GM18508 (cell line): ENCODE results near the gene CACNA2D3.

Source experiments
- ATAC-seq: cut with Tn5 transposase; IDR thresholded peaks from one replicate; pipeline ENCODE4 v1.9.1; 2021; ENCODE audit warnings: moderate number of reproducible peaks; ENCODE audit not compliant: insufficient read depth, unreplicated experiment

The CACNA2D3 gene

GRCh38 chr3:54211097-54211496 is 88.7 kb downstream of the CACNA2D3 start:
- no peak for ATAC-seq

GRCh38 chr3:54212723-54213122 is 90.4 kb downstream of the CACNA2D3 start:
- ATAC-seq: no peak

- no peak for ATAC-seq
These were observed 91.6 kb downstream of the CACNA2D3 start for GRCh38 chr3:54213907-54214306.

- no peak for ATAC-seq
These were observed 92.5 kb downstream of the CACNA2D3 start for GRCh38 chr3:54214845-54215244.

GRCh38 chr3:54215521-54215920 is 93.2 kb downstream of the CACNA2D3 start:
- no peak for ATAC-seq

- ATAC-seq: no peak
These were observed 95.5 kb downstream of the CACNA2D3 start for GRCh38 chr3:54217828-54218227.

- no peak for ATAC-seq
These were observed 100.0 kb downstream of the CACNA2D3 start for GRCh38 chr3:54222316-54222715.

- ATAC-seq: no peak
These were observed 100.7 kb downstream of the CACNA2D3 start for GRCh38 chr3:54223063-54223462.

- no peak for ATAC-seq
These were observed 103.6 kb downstream of the CACNA2D3 start for GRCh38 chr3:54225841-54226528.

- no peak for ATAC-seq
These were observed 106.5 kb downstream of the CACNA2D3 start for GRCh38 chr3:54228806-54229205.

- ATAC-seq: no peak
These were observed 110.3 kb downstream of the CACNA2D3 start for GRCh38 chr3:54232618-54233017.

- ATAC-seq: no peak
These were observed 113.6 kb downstream of the CACNA2D3 start for GRCh38 chr3:54235998-54236397.

- no peak for ATAC-seq
These were observed 114.8 kb downstream of the CACNA2D3 start for GRCh38 chr3:54237109-54237508.

- no peak for ATAC-seq
These were observed 115.6 kb downstream of the CACNA2D3 start for GRCh38 chr3:54237788-54238502.

GRCh38 chr3:54240309-54240708 is 118.0 kb downstream of the CACNA2D3 start:
- ATAC-seq: no peak

- no peak for ATAC-seq
These were observed 120.9 kb downstream of the CACNA2D3 start for GRCh38 chr3:54243056-54243931.

- ATAC-seq: no peak
These were observed 121.8 kb downstream of the CACNA2D3 start for GRCh38 chr3:54243960-54244682.

GRCh38 chr3:54251705-54252104 is 129.4 kb downstream of the CACNA2D3 start:
- no peak for ATAC-seq

GRCh38 chr3:54257125-54257720 is 134.9 kb downstream of the CACNA2D3 start:
- no peak for ATAC-seq

- no peak for ATAC-seq
These were observed 137.3 kb downstream of the CACNA2D3 start for GRCh38 chr3:54259636-54260035.
